HG02759 (cell line): Measurements from ENCODE around the gene SBF1.
A peak's percentile ranks its signal among the peaks of the same experiment; 100 is the strongest.
"Not testable (repeated sequence)": the region's sequence is repeated elsewhere in the genome, so short reads cannot be mapped to it uniquely, and the experiment has no call there.

ENCODE experiments used
- ATAC-seq: cut with Tn5 transposase; IDR thresholded peaks from one replicate; pipeline ENCODE4 v1.9.1; 2021; ENCODE audit warnings: mild to moderate bottlenecking, moderate library complexity; ENCODE audit not compliant: unreplicated experiment

The SBF1 gene, protein sequence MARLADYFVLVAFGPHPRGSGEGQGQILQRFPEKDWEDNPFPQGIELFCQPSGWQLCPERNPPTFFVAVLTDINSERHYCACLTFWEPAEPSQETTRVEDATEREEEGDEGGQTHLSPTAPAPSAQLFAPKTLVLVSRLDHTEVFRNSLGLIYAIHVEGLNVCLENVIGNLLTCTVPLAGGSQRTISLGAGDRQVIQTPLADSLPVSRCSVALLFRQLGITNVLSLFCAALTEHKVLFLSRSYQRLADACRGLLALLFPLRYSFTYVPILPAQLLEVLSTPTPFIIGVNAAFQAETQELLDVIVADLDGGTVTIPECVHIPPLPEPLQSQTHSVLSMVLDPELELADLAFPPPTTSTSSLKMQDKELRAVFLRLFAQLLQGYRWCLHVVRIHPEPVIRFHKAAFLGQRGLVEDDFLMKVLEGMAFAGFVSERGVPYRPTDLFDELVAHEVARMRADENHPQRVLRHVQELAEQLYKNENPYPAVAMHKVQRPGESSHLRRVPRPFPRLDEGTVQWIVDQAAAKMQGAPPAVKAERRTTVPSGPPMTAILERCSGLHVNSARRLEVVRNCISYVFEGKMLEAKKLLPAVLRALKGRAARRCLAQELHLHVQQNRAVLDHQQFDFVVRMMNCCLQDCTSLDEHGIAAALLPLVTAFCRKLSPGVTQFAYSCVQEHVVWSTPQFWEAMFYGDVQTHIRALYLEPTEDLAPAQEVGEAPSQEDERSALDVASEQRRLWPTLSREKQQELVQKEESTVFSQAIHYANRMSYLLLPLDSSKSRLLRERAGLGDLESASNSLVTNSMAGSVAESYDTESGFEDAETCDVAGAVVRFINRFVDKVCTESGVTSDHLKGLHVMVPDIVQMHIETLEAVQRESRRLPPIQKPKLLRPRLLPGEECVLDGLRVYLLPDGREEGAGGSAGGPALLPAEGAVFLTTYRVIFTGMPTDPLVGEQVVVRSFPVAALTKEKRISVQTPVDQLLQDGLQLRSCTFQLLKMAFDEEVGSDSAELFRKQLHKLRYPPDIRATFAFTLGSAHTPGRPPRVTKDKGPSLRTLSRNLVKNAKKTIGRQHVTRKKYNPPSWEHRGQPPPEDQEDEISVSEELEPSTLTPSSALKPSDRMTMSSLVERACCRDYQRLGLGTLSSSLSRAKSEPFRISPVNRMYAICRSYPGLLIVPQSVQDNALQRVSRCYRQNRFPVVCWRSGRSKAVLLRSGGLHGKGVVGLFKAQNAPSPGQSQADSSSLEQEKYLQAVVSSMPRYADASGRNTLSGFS (N-terminal part only)

DNA sequence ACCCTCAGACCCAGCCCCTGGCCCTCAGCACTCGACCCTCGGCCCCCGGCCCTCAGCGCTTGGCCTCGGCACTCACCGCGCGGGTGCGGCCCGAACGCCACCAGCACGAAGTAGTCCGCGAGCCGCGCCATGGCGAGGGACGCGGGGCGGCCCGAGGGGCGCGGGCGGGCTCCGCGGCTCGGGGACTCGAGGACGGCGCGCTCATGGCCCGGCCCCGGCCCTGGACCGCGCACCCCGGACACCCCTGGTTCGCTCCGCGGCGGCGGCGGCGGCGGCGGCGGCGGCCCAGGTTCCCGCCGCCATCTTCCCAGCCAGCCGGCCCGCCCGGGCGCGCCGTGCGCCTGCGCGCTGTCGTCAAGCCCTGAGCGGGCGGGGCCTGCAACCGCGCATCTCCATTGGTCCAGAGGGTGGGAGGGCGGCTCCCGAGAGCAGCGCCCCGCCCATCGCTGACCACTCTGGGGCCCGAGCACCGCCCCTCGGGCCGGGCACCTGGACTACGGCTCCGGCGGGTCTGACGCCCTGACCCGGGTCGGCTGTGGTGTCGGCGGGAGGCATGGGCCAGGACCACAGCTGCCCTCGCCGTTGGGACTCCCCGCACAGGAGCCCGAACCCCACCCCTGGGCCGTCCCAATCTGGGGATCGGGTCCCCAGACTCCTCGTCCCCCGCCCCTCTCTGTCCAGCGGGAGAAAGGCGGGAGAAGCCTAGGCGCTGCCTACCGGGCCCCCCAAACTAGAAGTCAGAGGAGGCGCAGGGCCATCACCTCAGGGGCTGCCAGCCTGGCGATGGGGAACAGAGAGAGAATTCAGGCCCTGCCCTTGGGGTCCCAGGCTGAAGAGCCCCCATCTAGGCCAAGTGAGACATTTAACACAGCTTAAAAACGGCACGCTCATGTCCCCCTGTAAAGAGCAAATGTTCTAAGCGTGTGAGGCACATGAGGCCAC lies at the start of gene SBF1:
TSS of gene SBF1 (minus strand) at position 326 of the 942 bp plus-strand sequence. CDS start at position 131, 195 bp downstream.
- ATAC-seq = peak; percentile 66

DNA sequence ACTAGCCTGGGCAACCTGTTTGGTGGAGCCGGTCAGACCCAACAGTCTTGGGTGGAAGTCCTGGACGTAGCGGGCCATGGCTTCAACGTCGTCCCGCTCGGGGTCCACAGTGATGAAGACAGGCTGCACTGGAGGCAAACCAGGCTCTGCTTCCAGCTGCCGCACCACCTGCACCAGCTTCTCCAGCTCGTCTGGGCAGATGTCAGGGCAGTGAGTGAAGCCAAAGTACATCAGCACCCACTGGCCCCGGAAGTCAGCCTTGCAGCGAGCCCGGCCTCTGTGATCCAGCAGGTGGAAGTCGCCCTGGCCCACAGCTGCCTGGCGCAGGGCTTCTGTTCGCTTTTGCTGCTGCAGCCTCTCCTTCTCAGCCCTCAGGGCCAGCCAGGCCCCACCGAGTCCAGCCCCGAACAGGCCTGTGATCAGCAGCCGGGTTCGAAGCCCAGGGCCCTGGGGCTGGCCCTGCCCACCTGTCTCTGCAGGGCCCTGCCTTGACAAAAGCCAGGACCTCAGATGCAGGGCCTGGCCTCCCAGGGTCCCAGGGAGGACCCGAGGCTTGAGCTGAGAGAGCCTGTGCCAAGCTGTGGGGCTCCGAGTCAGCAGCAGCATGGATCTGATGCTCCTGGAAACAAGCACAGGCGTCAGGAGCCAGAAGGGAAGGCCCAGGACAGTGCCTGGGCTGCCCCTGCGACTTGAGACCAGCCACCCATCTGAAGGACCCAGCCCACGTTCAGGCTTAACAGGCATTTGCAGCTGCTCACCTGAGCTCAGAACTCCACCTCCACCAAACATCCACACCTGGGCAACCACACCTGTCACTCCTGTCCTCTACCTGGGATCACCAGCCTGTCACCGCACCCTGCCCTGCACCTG lies 49.2 kb upstream of the SBF1 start:
- no peak for ATAC-seq

DNA sequence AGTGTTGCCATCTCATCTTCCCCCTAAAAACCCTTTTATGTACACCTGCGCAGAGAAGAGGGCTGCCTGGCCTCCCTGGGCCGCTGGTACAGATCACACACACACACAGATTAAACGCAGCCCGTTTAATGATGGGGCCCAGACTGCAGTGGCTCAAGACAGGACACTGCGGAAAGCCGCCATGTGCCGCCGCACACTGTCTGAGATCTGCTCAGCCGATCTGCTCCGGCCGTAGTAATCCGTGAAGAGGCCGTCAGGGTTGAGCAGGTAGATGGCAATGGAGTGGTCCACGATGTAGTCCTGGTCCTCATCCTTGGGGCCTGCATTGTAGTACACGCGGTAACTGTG lies 48.6 kb upstream of the SBF1 start:
- ATAC-seq = no peak

DNA sequence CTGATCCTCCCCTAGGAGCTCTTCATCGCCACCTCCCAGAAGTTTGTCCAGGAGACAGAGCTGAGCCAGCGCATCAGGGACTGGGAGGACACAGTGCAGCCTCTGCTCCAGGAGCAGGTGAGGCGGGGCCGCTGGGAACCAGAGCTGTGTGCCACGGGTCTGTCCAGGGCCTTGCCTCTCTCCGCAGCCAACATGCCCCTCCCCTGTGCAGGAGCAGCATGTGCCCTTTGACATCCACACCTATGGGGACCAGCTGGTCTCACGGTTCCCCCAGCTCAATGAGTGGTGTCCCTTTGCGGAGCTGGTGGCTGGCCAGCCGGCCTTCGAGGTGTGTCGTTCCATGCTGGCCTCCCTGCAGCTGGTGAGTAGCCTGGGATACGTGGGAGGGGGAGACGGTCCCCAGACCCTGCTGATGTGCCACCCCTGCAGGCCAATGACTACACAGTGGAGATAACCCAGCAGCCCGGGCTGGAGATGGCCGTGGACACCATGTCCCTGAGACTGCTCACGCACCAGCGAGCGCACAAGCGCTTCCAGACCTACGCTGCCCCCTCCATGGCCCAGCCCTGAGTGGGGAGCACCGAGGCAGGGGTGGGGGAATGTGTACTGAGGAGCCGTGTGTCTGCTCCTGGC lies 48.1 kb upstream of the SBF1 start:
- ATAC-seq = no peak

DNA sequence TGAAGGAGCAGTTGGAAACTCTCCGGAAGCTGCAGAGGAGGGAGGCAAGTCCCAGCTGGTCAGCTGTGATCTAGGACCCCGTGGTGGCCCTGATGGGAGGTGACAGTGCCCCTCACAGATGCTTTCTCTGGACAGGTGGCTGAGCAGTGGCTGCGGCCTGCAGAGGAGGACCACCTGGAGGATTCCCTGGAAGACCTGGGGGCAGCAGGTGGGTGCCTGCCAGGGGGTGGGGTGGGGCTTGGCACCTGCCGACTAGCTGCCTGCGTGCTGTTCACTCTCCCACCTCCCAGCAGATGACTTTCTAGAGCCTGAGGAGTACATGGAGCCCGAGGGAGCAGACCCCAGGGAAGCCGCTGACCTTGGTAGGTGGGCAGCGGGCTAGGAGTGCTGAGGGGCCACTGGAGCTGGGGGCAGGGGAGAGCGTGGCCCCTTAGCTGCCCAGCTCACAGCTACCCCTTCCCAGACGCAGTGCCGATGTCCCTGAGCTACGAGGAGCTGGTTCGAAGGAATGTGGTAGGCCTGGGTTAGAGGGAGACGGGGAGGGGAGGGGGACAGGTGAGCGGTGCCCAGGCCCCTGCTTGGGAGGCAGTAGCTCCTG lies 47.5 kb upstream of the SBF1 start:
- ATAC-seq = no peak

DNA sequence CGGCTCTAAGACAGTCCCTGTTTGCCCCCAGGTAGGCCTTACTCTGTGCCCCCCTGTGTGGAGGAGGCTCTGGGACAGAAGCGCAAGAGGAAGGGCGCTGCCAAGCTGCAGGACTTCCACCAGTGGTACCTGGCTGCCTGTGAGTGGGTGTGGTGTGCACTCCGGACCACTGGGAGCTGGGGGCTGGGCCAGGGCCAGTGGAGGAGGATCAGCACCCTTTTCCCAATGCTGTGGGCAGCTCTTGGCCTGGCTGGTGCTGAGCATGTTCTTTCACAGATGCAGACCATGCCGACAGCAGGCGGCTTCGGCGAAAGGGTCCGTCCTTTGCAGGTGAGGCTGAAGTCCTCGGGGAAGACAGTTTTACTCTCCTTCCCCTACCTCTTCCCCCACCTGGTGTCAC lies 46.9 kb upstream of the SBF1 start:
- ATAC-seq = no peak

DNA sequence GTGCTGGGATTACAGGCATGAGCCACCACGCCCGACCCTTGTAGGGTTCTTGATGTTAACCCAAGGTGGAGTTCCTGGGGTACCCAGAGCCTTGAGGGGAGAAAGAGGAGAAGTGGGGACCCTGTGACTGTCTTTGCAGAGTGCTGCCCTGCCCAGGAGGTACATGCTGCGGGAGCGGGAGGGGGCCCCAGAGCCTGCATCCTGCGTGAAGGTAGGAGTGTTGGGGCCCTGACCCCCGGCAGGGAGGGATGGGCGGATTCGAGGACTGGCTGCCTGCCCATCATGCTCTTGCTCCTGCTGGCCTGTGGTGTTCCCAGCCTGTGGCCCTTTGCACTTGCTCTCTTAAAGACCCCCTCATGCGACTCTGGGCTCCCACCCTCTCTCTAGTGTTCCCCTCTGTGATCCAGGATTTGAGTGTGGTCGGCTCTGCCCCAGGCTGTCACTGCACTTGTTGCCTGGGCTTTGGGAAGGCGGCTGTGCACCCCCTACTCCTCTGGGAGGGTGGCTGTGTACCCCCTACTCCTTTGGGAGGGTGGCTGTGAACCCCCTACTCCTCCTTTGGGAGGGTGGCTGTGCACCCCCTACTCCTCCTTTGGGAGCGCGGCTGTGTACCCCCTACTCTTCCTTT lies 46.1 kb upstream of the SBF1 start:
- no peak for ATAC-seq

DNA sequence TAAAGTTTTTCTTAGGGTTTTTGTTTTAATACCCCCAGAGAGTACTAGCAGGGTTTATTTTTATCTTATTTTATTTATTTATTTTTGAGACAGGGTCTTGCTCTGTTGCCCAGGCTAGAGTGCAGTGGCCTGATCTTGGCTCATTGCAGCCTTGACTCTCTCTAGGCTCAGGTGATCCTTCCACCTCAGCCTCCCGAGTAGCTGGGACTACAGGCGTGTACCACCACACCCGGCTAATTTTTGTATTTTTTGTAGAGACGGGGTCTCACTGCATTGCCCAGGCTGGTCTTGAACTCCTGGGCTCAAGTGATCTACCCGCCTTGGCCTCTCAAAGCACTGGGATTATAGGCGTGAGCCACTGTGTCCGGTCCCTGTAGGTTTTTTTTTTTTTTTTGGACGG lies 45.3 kb upstream of the SBF1 start:
- not testable (repeated sequence) for ATAC-seq

DNA sequence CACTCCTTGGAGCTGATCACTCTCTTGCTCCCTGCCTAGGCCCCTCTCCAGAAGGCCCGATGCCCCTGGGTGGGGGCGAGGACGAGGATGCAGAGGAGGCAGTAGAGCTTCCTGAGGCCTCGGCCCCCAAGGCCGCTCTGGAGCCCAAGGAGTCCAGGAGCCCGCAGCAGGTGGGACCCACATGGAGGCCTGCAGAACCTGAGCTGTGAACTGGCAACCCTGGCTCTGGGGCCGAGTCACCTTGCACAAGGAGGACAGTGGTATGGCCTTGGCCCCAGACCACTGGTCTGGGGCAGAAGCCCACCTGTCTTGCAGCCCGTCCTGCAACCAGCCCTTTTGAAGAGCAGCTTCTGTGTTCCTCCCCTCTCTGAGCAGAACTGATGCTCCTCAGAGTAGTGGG lies 44.3 kb upstream of the SBF1 start:
- ATAC-seq = no peak

DNA sequence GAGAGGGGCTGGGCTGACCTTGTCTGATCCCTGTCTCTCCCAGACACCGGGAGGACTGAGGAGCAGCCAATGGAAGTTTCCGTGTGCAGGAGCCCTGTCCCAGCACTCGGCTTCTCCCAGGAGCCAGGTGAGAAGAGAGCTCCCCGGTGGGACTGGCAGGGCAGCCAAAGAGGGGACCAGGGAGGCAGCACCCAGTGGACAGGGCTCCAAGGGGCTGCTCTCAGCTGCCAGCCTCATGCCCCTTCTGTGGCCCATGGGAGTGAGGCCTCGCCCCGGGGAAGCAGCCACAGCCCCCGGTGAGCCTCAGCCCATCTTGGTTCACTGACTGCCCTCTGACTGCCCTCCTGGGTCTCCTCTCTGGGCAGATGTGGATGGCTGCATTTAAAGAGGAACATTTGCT lies 43.8 kb upstream of the SBF1 start:
- no peak for ATAC-seq

DNA sequence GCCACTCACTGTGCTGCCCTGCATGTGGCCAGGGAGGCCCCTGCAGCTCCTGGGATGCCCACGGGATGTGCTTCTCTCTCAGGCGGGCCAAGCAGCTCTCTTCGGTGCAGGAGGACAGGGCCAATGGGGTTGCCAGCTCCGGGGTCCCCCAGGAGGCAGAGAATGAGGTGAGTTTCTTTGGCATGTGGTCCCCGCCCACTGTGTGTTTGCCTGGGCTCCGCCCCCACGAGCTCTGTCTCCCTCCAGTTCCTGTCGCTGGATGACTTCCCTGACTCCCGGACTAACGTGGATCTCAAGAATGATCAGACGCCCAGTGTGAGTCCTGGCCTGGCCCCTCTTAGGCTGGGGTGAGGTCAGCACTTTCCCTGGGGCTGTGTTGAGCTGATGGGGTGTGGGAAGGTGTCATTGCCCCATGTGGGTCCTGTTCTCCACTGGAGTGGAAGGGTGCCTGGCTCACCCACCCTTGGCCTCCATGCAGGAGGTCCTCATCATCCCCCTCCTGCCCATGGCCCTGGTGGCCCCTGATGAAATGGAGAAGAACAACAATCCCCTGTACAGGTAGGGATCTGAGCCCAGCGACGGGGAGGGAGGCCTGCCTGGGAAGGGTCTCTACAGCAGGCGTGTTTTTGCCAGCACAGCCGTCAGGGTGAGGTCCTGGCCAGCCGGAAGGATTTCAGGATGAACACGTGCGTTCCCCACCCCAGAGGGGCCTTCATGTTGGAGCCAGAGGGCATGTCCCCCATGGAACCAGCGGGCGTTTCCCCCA lies 42.8 kb upstream of the SBF1 start:
- no peak for ATAC-seq

DNA sequence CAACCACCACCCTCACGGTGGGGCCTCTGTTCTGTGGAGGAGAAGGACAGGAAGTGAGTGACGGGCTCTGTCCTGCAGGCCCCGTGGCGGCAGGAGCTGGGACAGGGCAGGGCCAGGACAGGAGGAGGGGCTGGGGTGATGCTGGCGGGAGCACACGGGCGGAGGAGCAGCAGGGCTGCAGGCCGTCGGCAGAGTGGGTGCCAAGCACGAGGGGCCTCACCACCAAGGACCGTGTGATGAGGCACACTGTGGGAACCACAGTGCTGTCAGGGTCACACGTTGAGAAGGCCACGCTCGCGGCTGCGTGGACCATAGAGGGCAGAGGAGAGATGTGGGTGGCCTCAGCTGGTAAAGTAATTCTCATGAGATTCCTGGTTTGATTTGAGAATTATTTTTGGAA lies 42.1 kb upstream of the SBF1 start:
- no peak for ATAC-seq

DNA sequence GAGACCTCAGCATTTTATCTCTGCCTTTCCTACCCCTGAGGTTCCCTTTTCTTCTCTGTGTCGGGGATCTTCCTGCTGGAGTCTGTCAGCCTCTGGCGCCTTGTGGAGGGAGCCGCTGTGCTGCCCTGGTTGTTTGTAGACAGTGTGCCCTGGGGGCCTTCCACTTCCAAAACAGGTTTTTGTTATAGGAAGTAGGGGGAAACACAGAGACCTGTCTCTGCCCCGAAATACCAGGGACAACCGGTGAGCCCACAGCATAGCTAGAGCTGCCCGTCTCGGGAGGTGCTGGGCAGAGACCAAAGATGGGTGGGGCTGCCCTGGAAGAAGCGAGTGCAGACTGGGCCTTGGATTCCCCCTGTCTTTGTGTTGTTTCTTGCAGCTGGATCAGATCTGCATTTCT lies 41.2 kb upstream of the SBF1 start:
- no peak for ATAC-seq

DNA sequence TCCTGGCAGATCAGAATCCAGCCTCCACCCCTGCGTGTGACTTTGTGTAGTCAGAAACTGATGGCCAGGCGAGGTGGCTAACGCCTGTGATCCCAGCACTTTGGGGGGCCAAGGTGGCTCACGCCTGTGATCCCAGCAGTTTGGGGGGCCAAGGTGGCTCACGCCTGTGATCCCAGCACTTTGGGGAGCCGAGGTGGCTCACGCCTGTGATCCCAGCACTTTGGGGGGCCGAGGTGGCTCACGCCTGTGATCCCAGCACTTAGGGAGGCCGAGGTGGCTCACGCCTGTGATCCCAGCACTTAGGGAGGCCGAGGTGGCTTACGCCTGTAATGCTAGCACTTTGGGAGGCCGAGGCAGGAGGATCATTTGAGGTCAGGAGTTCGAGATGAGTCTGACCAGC lies 38.3 kb upstream of the SBF1 start:
- no peak for ATAC-seq

DNA sequence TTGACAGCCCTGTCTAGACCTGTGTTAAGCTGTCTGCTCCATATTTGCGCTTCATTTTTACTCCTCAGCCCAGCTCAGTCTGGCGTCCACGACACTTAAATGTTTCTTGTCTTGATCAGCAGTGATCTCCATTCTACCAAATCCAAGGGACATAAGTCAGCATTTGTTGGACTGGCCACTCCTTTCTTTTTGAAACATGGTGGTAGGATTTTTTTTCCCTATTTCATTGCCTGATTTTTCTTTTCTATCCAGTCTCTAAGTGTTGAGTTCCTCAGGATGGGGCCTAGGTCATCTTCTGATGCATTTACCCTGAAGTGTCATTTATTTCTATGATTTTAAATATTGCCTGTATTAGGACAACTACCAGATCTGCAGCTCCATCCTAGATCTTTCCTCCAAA lies 34.1 kb upstream of the SBF1 start:
- no peak for ATAC-seq

DNA sequence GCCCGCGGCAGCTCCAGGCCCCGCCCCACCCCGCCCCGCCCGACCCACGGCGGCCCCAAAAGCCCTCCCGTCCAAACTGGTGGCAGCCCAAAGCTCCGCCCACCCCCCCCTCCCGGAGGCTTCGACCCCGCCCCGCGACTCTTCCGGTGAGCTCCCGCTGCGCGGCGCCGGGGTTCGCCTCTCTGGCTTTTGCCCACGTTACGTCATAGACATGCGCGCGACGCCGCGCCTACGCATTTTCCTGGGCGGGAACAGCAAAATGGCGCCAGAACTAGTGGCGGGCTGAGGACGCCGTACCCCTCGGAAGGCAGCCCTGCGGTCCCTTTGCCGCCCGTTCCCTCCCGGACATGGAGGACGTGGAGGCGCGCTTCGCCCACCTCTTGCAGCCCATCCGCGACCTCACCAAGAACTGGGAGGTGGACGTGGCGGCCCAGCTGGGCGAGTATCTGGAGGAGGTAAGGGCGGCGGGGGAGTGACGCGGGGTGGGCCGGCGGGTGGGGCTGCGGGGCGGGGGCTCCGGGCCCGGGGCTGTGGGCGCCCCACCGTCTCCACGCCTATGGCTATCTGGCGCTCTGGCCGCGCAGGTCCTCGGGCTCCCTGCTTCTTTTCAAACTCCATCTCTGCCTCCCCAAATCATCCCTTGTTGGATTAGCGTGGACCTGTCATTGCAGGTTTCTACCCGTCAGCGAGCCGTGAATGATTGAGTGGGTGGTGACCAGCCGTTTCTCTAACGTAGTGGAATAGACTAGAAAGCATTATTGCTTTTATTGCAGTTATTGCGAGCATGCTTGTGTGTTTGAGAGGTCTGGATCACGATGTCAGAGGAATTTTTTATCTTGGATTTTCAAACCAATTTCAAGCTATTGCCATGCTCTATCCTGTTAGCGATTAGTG lies 33.4 kb upstream of the SBF1 start, which contains the start of gene NCAPH2:
TSS of gene NCAPH2 (plus strand) at position 234 of the 894 bp plus-strand sequence. CDS start at position 348, 114 bp downstream.
- peak; percentile 75 for ATAC-seq
